ENCODE data around the gene RPL36AL.

Gene RPL36AL

GRCh38 chr14:49620182-49621113 lies at the start of gene RPL36AL, which contains the start of gene MGAT2:
TSS of gene RPL36AL (minus strand) at chr14:49620626. CDS start at chr14:49619104, 1,522 bp downstream.
TSS of gene MGAT2 (plus strand) at chr14:49620799. CDS start at chr14:49621269, 470 bp downstream.
- DNase-seq (ENCODE audit: low read depth): peak; percentile 98

GRCh38 chr14:49659526-49660455 lies 39.4 kb upstream of the RPL36AL start:
- DNase-seq (ENCODE audit: low read depth): no peak

GRCh38 chr14:49657500-49657899 lies 37.1 kb upstream of the RPL36AL start:
- peak; percentile 18 for DNase-seq (ENCODE audit: low read depth)

GRCh38 chr14:49654511-49654910 lies 34.1 kb upstream of the RPL36AL start:
- DNase-seq (ENCODE audit: low read depth): no peak

- no peak for DNase-seq (ENCODE audit: low read depth)
Measured at GRCh38 chr14:49653508-49653907, 33.1 kb upstream of the RPL36AL start.

GRCh38 chr14:49642163-49642562 lies 21.7 kb upstream of the RPL36AL start:
- DNase-seq (ENCODE audit: low read depth): no peak

- peak; percentile 90 for DNase-seq (ENCODE audit: low read depth)
Measured at GRCh38 chr14:49641697-49642129, 21.3 kb upstream of the RPL36AL start.

GRCh38 chr14:49640540-49641417 lies 20.4 kb upstream of the RPL36AL start:
- peak; percentile 50 for DNase-seq (ENCODE audit: low read depth)

- no peak for DNase-seq (ENCODE audit: low read depth)
Measured at GRCh38 chr14:49637534-49638078, 17.2 kb upstream of the RPL36AL start.

- DNase-seq (ENCODE audit: low read depth): peak; percentile 88
Measured at GRCh38 chr14:49636866-49637265, 16.4 kb upstream of the RPL36AL start.

- DNase-seq (ENCODE audit: low read depth): peak; percentile 68
Measured at GRCh38 chr14:49634547-49635334, 14.3 kb upstream of the RPL36AL start, which contains the start of gene DNAAF2. TSS of gene DNAAF2 (minus strand) at chr14:49635244. CDS start at chr14:49635149, 95 bp downstream.

- DNase-seq (ENCODE audit: low read depth): peak; percentile 93
Measured at GRCh38 chr14:49633640-49634546, 13.5 kb upstream of the RPL36AL start.

GRCh38 chr14:49623941-49624839 lies 3.8 kb upstream of the RPL36AL start:
- no peak for DNase-seq (ENCODE audit: low read depth)

- DNase-seq (ENCODE audit: low read depth): no peak
Measured at GRCh38 chr14:49623387-49623786, 3.0 kb upstream of the RPL36AL start.

- no peak for DNase-seq (ENCODE audit: low read depth)
Measured at GRCh38 chr14:49622022-49622607, 1.7 kb upstream of the RPL36AL start.

GRCh38 chr14:49621114-49621881 lies 872 bp upstream of the RPL36AL start:
- DNase-seq (ENCODE audit: low read depth): no peak

GRCh38 chr14:49619730-49620129 lies 696 bp downstream of the RPL36AL start:
- DNase-seq (ENCODE audit: low read depth): no peak

All from amniotic epithelial cell (primary cell).